Measurements from ENCODE around the gene SAMD4B. TPM values are rescaled to one million over a fixed set of nuclear protein-coding genes. Genes with fewer than 3 reads are reported as not detected.
A peak's percentile ranks its signal among the peaks of the same experiment; 100 is the strongest.

The SAMD4B gene
- total and polyA plus RNA-seq, 9 of the 15 experiments (the other 6 are each of a cell fraction or from before 2014, with no cell fraction given): 3.4 to 90.5 (median 38.0) TPM

GRCh38 chr19:39310558-39311311 lies 31.5 kb upstream of the SAMD4B start (continued):
- no peak; a peak in 1 of 4 replicates for TF ChIP-seq HDAC1 (IDR thresholded peaks at IDR 0.05)
- TF ChIP-seq KAT8 (IDR thresholded peaks at IDR 0.05; ENCODE audit: low read depth): no peak
- no peak for TF ChIP-seq TARDBP (IDR thresholded peaks at IDR 0.05)
- no peak for TF ChIP-seq TEAD2 (tag; IDR thresholded peaks at IDR 0.05)
- TF ChIP-seq, protein P1, sequence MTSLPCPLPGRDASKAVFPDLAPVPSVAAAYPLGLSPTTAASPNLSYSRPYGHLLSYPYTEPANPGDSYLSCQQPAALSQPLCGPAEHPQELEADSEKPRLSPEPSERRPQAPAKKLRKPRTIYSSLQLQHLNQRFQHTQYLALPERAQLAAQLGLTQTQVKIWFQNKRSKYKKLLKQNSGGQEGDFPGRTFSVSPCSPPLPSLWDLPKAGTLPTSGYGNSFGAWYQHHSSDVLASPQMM (CRISPR knock-in tag; IDR thresholded peaks at IDR 0.05): no peak
- no peak for TF ChIP-seq SLC30A9 (CRISPR knock-in tag; IDR thresholded peaks at IDR 0.05)
- no peak for TF ChIP-seq ZNF586 (CRISPR knock-in tag; conservative IDR thresholded peaks at IDR 0.05)
- TF ChIP-seq RBM14 (IDR thresholded peaks at IDR 0.05; ENCODE audit: borderline replicate concordance, insufficient read depth, low read depth, low read length): no peak
- no peak for TF ChIP-seq PCBP1 (IDR thresholded peaks at IDR 0.05; ENCODE audit: low read depth, low read length, poor library complexity, severe bottlenecking)
- no peak for TF ChIP-seq STAT5A (IDR thresholded peaks at IDR 0.05; ENCODE audit: borderline replicate concordance, low read length)
- TF ChIP-seq ARNT (IDR thresholded peaks at IDR 0.05): no peak
- TF ChIP-seq BRF2 (IDR thresholded peaks at IDR 0.05; ENCODE audit: borderline replicate concordance, insufficient read depth, insufficient read length): no peak
- TF ChIP-seq ZFP30 (CRISPR knock-in tag; IDR thresholded peaks at IDR 0.05; ENCODE audit: borderline replicate concordance): no peak
- 0 out of 2 replicates have a peak, but pooled peaks have one; percentile 8 for TF ChIP-seq SMC3 (conservative IDR thresholded peaks at IDR 0.05; ENCODE audit: insufficient read depth, low read depth, low read length)
- TF ChIP-seq ZNF699 (CRISPR knock-in tag; IDR thresholded peaks at IDR 0.05; ENCODE audit: insufficient replicate concordance): no peak
- TF ChIP-seq, protein P2, sequence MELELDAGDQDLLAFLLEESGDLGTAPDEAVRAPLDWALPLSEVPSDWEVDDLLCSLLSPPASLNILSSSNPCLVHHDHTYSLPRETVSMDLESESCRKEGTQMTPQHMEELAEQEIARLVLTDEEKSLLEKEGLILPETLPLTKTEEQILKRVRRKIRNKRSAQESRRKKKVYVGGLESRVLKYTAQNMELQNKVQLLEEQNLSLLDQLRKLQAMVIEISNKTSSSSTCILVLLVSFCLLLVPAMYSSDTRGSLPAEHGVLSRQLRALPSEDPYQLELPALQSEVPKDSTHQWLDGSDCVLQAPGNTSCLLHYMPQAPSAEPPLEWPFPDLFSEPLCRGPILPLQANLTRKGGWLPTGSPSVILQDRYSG (tag; conservative IDR thresholded peaks at IDR 0.05; ENCODE audit: low read depth): no peak
- TF ChIP-seq, protein P3, sequence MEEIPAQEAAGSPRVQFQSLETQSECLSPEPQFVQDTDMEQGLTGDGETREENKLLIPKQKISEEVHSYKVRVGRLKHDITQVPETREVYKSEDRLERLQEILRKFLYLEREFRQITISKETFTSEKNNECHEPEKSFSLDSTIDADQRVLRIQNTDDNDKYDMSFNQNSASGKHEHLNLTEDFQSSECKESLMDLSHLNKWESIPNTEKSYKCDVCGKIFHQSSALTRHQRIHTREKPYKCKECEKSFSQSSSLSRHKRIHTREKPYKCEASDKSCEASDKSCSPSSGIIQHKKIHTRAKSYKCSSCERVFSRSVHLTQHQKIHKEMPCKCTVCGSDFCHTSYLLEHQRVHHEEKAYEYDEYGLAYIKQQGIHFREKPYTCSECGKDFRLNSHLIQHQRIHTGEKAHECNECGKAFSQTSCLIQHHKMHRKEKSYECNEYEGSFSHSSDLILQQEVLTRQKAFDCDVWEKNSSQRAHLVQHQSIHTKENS (CRISPR knock-in tag; IDR thresholded peaks at IDR 0.05): no peak
- no peak for TF ChIP-seq POU5F1 (IDR thresholded peaks at IDR 0.05; ENCODE audit: borderline replicate concordance, low read depth, low read length, partially characterized antibody)
- no peak for TF ChIP-seq MCM3 (IDR thresholded peaks at IDR 0.05)
- TF ChIP-seq ZNF212 (CRISPR knock-in tag; IDR thresholded peaks at IDR 0.05): no peak
- no peak for TF ChIP-seq ZFP36 (IDR thresholded peaks at IDR 0.05; ENCODE audit: low read depth, low read length, partially characterized antibody)
- no peak for TF ChIP-seq ZSCAN29 (IDR thresholded peaks at IDR 0.05)
- peak; percentile 91 for TF ChIP-seq NEUROD1 (IDR thresholded peaks at IDR 0.05; ENCODE audit: borderline replicate concordance, low read depth, low read length, partially characterized antibody)
- TF ChIP-seq BACH1 (tag; IDR thresholded peaks at IDR 0.05): no peak
- no peak for TF ChIP-seq ZNF253 (CRISPR knock-in tag; conservative IDR thresholded peaks at IDR 0.05)

Data from K562 (cell line).